HepG2 (cell line): Measurements from ENCODE around the gene TUBGCP4. TPM values are rescaled to one million over a fixed set of nuclear protein-coding genes. Genes with fewer than 3 reads are reported as not detected.

ENCODE experiments used
- ARNTL ChIP-seq: sonication (generic); formaldehyde crosslinking; IDR thresholded peaks from 2 replicates; pipeline ENCODE4 v1.4.0; 2020; ENCODE audit warnings: mild to moderate bottlenecking, missing genetic modification reagents
- ETV5 ChIP-seq: IDR thresholded peaks from 2 replicates; pipeline ENCODE4 v1.6.1; 2018; ENCODE audit warnings: missing biosample characterization, missing genetic modification reagents, inconsistent platforms, borderline replicate concordance
- FOSL1 ChIP-seq: sonication (generic); formaldehyde crosslinking; IDR thresholded peaks from 2 replicates; pipeline ENCODE4 v1.9.0; 2021; ENCODE audit warnings: missing genetic modification reagents, borderline replicate concordance
- FOXA1 ChIP-seq, 2 experiments: fragments of 450-650 bp in 1 of 2; sonication (generic) in 1 of 2; formaldehyde crosslinking in 1 of 2; IDR thresholded peaks; 2 replicates each; pipeline versions ENCODE4 v1.4.0 to v1.6.1; 2016 to 2020; ENCODE audit warnings: missing genetic modification reagents in 1 of 2
- FOXC1 ChIP-seq: sonication (generic); formaldehyde crosslinking; IDR thresholded peaks from 2 replicates; pipeline ENCODE4 v1.8.0; 2022; ENCODE audit warnings: mild to moderate bottlenecking, missing genetic modification reagents, borderline replicate concordance
- SP140L ChIP-seq: sonication (generic); formaldehyde crosslinking; IDR thresholded peaks from 2 replicates; pipeline ENCODE4 v1.4.0; 2020; ENCODE audit warnings: missing genetic modification reagents, borderline replicate concordance
- ZEB1 ChIP-seq: IDR thresholded peaks from 2 replicates; pipeline ENCODE4 v1.6.1; 2012; ENCODE audit warnings: mild to moderate bottlenecking, low read depth, inconsistent platforms; ENCODE audit not compliant: insufficient replicate concordance
- ZMAT3 ChIP-seq: sonication (generic); formaldehyde crosslinking; conservative IDR thresholded peaks from 2 replicates; pipeline ENCODE4 v1.7.0; 2021; ENCODE audit warnings: missing genetic modification reagents
- ZMYM2 ChIP-seq: sonication (generic); formaldehyde crosslinking; IDR thresholded peaks from 2 replicates; pipeline ENCODE4 v1.8.0; 2022; ENCODE audit warnings: mild to moderate bottlenecking, missing genetic modification reagents
- ZNF124 ChIP-seq: sonication (generic); formaldehyde crosslinking; IDR thresholded peaks from 2 replicates; pipeline ENCODE4 v1.4.0; 2020; ENCODE audit warnings: missing genetic modification reagents
- ZNF253 ChIP-seq: sonication (generic); formaldehyde crosslinking; IDR thresholded peaks from 2 replicates; pipeline ENCODE4 v1.8.0; 2022; ENCODE audit warnings: mild to moderate bottlenecking, missing genetic modification reagents, borderline replicate concordance
- ZNF616 ChIP-seq: sonication (generic); formaldehyde crosslinking; IDR thresholded peaks from 2 replicates; pipeline ENCODE4 v1.5.0; 2020; ENCODE audit warnings: low read depth, mild to moderate bottlenecking, missing genetic modification reagents
- ZNF670 ChIP-seq: sonication (generic); formaldehyde crosslinking; IDR thresholded peaks from 2 replicates; pipeline ENCODE4 v1.8.0; 2022; ENCODE audit warnings: mild to moderate bottlenecking, missing genetic modification reagents, borderline replicate concordance
- ZNF782 ChIP-seq: sonication (generic); formaldehyde crosslinking; IDR thresholded peaks from 2 replicates; pipeline ENCODE4 v1.4.0; 2020; ENCODE audit warnings: missing genetic modification reagents, mild to moderate bottlenecking, borderline replicate concordance
- ZNF839 ChIP-seq: sonication (generic); formaldehyde crosslinking; IDR thresholded peaks from 2 replicates; pipeline ENCODE4 v1.4.0; 2020; ENCODE audit warnings: missing genetic modification reagents, mild to moderate bottlenecking, borderline replicate concordance
- polyA plus RNA-seq, 8 experiments: library from polyadenylated mRNA; depleted of rRNA in 3 of 8; stranded (reverse) in 7 of 8; unstranded in 1 of 8; fragments of >200 nt; fragmentation: Illumina TruSeq in 4 of 8; extraction: Trizol in 4 of 8; gene quantifications; 2 replicates each; pipeline versions ENCODE4 v1.2.1 to v1.2.3, GENCODE V29; 2011 to 2016; ENCODE audit warnings: low read depth in 4 of 8, missing spikeins in 1 of 8, mixed read lengths in 1 of 8; ENCODE audit not compliant: insufficient read depth in 1 of 8
- total RNA-seq, 5 experiments: library from RNA; depleted of rRNA; stranded (reverse); fragments of >200 nt; fragmentation: Illumina TruSeq; extraction: Trizol; gene quantifications; 2 replicates each; pipeline ENCODE4 v1.2.3, GENCODE V29; 2016; ENCODE audit warnings: low read depth in 1 of 5
- TF ChIP-seq, protein P1 (sequence below): sonication (generic); formaldehyde crosslinking; IDR thresholded peaks from 2 replicates; pipeline ENCODE4; 2020; ENCODE audit warnings: missing genetic modification reagents, mild to moderate bottlenecking, borderline replicate concordance
- TF ChIP-seq, protein P2 (sequence below): IDR thresholded peaks from 2 replicates; pipeline ENCODE4 v1.6.1; 2016; ENCODE audit warnings: low read depth, missing genetic modification reagents, missing compliant biosample characterization
- TF ChIP-seq, protein P3 (sequence below): sonication (generic); IDR thresholded peaks from 2 replicates; pipeline ENCODE4 v1.6.1; 2016; ENCODE audit warnings: low read depth, borderline replicate concordance
- TF ChIP-seq, protein P4 (sequence below): sonication (generic); formaldehyde crosslinking; IDR thresholded peaks from 2 replicates; pipeline ENCODE4 v1.8.0; 2022; ENCODE audit warnings: mild to moderate bottlenecking, missing genetic modification reagents

TUBGCP4 gene
- total and polyA plus RNA-seq, 2 of the 13 experiments (the other 11 are each of a cell fraction or from before 2014, with no cell fraction given): 15.0 to 20.5 TPM

GRCh38 chr15:43370310-43370974 is 459 bp upstream of the TUBGCP4 start (continued):
- TF ChIP-seq, protein P1, sequence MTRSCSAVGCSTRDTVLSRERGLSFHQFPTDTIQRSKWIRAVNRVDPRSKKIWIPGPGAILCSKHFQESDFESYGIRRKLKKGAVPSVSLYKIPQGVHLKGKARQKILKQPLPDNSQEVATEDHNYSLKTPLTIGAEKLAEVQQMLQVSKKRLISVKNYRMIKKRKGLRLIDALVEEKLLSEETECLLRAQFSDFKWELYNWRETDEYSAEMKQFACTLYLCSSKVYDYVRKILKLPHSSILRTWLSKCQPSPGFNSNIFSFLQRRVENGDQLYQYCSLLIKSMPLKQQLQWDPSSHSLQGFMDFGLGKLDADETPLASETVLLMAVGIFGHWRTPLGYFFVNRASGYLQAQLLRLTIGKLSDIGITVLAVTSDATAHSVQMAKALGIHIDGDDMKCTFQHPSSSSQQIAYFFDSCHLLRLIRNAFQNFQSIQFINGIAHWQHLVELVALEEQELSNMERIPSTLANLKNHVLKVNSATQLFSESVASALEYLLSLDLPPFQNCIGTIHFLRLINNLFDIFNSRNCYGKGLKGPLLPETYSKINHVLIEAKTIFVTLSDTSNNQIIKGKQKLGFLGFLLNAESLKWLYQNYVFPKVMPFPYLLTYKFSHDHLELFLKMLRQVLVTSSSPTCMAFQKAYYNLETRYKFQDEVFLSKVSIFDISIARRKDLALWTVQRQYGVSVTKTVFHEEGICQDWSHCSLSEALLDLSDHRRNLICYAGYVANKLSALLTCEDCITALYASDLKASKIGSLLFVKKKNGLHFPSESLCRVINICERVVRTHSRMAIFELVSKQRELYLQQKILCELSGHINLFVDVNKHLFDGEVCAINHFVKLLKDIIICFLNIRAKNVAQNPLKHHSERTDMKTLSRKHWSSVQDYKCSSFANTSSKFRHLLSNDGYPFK (CRISPR knock-in tag): no peak
- no peak for TF ChIP-seq ARNTL (CRISPR knock-in tag)
- TF ChIP-seq ZNF782 (CRISPR knock-in tag): no peak
- no peak for TF ChIP-seq FOSL1 (CRISPR knock-in tag)
- no peak for TF ChIP-seq ZMAT3 (CRISPR knock-in tag)
- TF ChIP-seq ZMYM2: no peak
- no peak for TF ChIP-seq FOXC1 (CRISPR knock-in tag)
- no peak for TF ChIP-seq ZNF839 (CRISPR knock-in tag)
- TF ChIP-seq, protein P2, sequence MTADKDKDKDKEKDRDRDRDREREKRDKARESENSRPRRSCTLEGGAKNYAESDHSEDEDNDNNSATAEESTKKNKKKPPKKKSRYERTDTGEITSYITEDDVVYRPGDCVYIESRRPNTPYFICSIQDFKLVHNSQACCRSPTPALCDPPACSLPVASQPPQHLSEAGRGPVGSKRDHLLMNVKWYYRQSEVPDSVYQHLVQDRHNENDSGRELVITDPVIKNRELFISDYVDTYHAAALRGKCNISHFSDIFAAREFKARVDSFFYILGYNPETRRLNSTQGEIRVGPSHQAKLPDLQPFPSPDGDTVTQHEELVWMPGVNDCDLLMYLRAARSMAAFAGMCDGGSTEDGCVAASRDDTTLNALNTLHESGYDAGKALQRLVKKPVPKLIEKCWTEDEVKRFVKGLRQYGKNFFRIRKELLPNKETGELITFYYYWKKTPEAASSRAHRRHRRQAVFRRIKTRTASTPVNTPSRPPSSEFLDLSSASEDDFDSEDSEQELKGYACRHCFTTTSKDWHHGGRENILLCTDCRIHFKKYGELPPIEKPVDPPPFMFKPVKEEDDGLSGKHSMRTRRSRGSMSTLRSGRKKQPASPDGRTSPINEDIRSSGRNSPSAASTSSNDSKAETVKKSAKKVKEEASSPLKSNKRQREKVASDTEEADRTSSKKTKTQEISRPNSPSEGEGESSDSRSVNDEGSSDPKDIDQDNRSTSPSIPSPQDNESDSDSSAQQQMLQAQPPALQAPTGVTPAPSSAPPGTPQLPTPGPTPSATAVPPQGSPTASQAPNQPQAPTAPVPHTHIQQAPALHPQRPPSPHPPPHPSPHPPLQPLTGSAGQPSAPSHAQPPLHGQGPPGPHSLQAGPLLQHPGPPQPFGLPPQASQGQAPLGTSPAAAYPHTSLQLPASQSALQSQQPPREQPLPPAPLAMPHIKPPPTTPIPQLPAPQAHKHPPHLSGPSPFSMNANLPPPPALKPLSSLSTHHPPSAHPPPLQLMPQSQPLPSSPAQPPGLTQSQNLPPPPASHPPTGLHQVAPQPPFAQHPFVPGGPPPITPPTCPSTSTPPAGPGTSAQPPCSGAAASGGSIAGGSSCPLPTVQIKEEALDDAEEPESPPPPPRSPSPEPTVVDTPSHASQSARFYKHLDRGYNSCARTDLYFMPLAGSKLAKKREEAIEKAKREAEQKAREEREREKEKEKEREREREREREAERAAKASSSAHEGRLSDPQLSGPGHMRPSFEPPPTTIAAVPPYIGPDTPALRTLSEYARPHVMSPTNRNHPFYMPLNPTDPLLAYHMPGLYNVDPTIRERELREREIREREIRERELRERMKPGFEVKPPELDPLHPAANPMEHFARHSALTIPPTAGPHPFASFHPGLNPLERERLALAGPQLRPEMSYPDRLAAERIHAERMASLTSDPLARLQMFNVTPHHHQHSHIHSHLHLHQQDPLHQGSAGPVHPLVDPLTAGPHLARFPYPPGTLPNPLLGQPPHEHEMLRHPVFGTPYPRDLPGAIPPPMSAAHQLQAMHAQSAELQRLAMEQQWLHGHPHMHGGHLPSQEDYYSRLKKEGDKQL (CRISPR knock-in tag): no peak
- TF ChIP-seq, protein P3, sequence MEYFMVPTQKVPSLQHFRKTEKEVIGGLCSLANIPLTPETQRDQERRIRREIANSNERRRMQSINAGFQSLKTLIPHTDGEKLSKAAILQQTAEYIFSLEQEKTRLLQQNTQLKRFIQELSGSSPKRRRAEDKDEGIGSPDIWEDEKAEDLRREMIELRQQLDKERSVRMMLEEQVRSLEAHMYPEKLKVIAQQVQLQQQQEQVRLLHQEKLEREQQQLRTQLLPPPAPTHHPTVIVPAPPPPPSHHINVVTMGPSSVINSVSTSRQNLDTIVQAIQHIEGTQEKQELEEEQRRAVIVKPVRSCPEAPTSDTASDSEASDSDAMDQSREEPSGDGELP: peak; percentile 83; the same call in 1 of the 2 replicates
- TF ChIP-seq ZEB1: no peak
- TF ChIP-seq FOXA1 (IDR thresholded peaks at IDR 0.05): no peak
- TF ChIP-seq FOXA1 (CRISPR knock-in tag; IDR thresholded peaks at IDR 0.05): no peak
- TF ChIP-seq, protein P4, sequence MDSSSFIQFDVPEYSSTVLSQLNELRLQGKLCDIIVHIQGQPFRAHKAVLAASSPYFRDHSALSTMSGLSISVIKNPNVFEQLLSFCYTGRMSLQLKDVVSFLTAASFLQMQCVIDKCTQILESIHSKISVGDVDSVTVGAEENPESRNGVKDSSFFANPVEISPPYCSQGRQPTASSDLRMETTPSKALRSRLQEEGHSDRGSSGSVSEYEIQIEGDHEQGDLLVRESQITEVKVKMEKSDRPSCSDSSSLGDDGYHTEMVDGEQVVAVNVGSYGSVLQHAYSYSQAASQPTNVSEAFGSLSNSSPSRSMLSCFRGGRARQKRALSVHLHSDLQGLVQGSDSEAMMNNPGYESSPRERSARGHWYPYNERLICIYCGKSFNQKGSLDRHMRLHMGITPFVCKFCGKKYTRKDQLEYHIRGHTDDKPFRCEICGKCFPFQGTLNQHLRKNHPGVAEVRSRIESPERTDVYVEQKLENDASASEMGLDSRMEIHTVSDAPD: no peak
- TF ChIP-seq ZNF253 (CRISPR knock-in tag): no peak
- TF ChIP-seq ZNF616: 0 out of 2 replicates have a peak, but pooled peaks have one; percentile 34
- TF ChIP-seq SP140L: no peak
- TF ChIP-seq ZNF124: no peak
- TF ChIP-seq ETV5 (CRISPR knock-in tag): no peak
- no peak for TF ChIP-seq ZNF670
